ENCODE data around the gene ZNF664. TPM values are rescaled to one million over a fixed set of nuclear protein-coding genes. Genes with fewer than 3 reads are reported as not detected.

ZNF664 gene
- total RNA-seq, 4 donors from 2014 or later, result 53.7 to 78.0 (median 73.3) TPM

DNA sequence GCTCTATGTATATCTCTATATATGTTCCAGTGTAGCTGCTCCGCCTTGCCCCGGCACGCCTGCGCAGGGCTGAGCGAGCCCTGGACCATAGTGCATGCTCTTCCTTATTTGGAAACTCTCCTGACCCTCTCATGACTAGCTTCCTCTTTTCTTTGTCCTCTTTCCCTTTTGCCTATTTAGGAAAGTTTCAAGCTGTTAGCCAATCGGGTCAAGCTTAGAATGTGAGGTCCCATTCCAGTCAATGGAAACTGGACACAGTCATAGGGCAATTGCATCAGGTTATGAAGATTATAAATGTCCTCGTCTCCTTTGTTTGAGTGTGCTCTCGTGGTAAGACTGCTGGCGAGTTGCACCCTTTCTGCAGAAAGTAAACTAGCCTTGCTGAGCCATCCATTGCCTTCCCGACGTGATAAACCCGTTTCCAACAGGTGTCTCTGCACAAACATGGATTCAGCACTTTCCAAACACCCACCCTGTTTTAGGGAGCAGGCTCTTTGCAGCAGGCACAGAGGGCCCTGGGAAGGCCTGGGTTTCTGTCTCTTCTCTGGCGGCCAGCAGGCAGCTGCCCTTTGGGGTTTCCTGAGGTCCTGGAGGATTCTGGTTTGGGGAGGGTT, 31.3 kb upstream of the ZNF664 start:
- no peak for DNase-seq (ENCODE audit: low spot score in 2 of 2)
- no peaks in the 10 kb centered on the region for H3K27me3 ChIP-seq
- H3K4me1 ChIP-seq, result peaks cover 0 to 25% (median 0%) of the 10 kb centered on the region in 4 donors
- WGBS, 2 donors, result 87 to 88% methylated on average over 13 of the region's 13 CpGs
- H3K27ac ChIP-seq, result no peak overlapping the region
- peaks cover 0 to 89% (median 4%) of the 10 kb centered on the region in 3 donors for H3K36me3 ChIP-seq
- no peak overlapping the region for H3K4me3 ChIP-seq
- TF ChIP-seq EP300 (IDR thresholded peaks at IDR 0.05), result no peak
- TF ChIP-seq, protein P1, sequence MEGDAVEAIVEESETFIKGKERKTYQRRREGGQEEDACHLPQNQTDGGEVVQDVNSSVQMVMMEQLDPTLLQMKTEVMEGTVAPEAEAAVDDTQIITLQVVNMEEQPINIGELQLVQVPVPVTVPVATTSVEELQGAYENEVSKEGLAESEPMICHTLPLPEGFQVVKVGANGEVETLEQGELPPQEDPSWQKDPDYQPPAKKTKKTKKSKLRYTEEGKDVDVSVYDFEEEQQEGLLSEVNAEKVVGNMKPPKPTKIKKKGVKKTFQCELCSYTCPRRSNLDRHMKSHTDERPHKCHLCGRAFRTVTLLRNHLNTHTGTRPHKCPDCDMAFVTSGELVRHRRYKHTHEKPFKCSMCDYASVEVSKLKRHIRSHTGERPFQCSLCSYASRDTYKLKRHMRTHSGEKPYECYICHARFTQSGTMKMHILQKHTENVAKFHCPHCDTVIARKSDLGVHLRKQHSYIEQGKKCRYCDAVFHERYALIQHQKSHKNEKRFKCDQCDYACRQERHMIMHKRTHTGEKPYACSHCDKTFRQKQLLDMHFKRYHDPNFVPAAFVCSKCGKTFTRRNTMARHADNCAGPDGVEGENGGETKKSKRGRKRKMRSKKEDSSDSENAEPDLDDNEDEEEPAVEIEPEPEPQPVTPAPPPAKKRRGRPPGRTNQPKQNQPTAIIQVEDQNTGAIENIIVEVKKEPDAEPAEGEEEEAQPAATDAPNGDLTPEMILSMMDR (IDR thresholded peaks at IDR 0.05), result no peak
- no peak for TF ChIP-seq POLR2A (IDR thresholded peaks at IDR 0.05)
- no peaks in the 10 kb centered on the region for H3K9me3 ChIP-seq

GRCh38 chr12:123942238-123942653, 30.8 kb upstream of the ZNF664 start:
- TF ChIP-seq EP300 (IDR thresholded peaks at IDR 0.05), result no peak
- TF ChIP-seq, protein P1 (IDR thresholded peaks at IDR 0.05), result no peak
- no peak for TF ChIP-seq POLR2A (IDR thresholded peaks at IDR 0.05)
- WGBS, 2 donors, result 64 to 71% methylated on average over 10 of the region's 10 CpGs
- H3K4me3 ChIP-seq, result no peak overlapping the region
- H3K27ac ChIP-seq, result no peak overlapping the region
- H3K36me3 ChIP-seq, result peaks cover 0 to 83% (median 4%) of the 10 kb centered on the region in 3 donors
- no peak for DNase-seq (ENCODE audit: low spot score in 2 of 2)
- no peaks in the 10 kb centered on the region for H3K27me3 ChIP-seq
- H3K4me1 ChIP-seq, result peaks cover 0 to 30% (median 0%) of the 10 kb centered on the region in 4 donors
- no peaks in the 10 kb centered on the region for H3K9me3 ChIP-seq

GRCh38 chr12:123942911-123943648, 29.9 kb upstream of the ZNF664 start:
- H3K27me3 ChIP-seq, result no peaks in the 10 kb centered on the region
- peaks cover 0 to 34% (median 0%) of the 10 kb centered on the region in 4 donors for H3K4me1 ChIP-seq
- TF ChIP-seq, protein P1 (IDR thresholded peaks at IDR 0.05), result no peak
- TF ChIP-seq EP300 (IDR thresholded peaks at IDR 0.05) (no peak), POLR2A (IDR thresholded peaks at IDR 0.05) (no peak)
- H3K4me3 ChIP-seq, result no peak overlapping the region
- peaks cover 0 to 75% (median 4%) of the 10 kb centered on the region in 3 donors for H3K36me3 ChIP-seq
- 73 to 84% methylated on average over 13 to 16 of the region's 16 CpGs for WGBS, 2 donors
- no peak for DNase-seq (ENCODE audit: low spot score in 2 of 2)
- H3K9me3 ChIP-seq, result no peaks in the 10 kb centered on the region
- H3K27ac ChIP-seq, result no peak overlapping the region

DNA sequence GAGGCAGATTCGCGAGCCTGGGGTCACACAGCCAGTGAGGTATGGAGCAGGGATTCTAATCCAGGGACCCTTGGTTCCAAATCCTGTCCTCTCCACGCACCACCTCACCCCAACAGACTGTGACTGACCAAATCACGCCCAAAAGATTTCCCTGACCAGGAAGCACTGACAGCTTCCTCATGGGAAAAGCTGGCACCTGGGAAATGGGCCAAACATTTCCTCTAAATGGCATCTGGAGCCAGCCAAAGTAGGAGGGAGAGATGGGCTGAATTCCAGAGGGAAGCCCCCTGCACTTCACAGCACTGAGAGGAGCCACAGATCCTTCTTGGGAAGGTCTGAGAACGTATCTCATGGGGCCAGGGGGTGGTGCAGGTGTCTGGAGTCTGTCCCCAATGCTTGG, 29.2 kb upstream of the ZNF664 start:
- peaks cover 0 to 69% (median 4%) of the 10 kb centered on the region in 3 donors for H3K36me3 ChIP-seq
- H3K27me3 ChIP-seq, result no peaks in the 10 kb centered on the region
- no peak overlapping the region for H3K27ac ChIP-seq
- WGBS, 2 donors, result 82 to 91% methylated on average over 5 of the region's 5 CpGs
- no peak overlapping the region for H3K4me3 ChIP-seq
- H3K4me1 ChIP-seq, result peaks cover 0 to 41% (median 0%) of the 10 kb centered on the region in 4 donors
- H3K9me3 ChIP-seq, result no peaks in the 10 kb centered on the region
- TF ChIP-seq POLR2A (IDR thresholded peaks at IDR 0.05) (no peak), EP300 (IDR thresholded peaks at IDR 0.05) (no peak)
- TF ChIP-seq, protein P1 (IDR thresholded peaks at IDR 0.05), result no peak
- no peak for DNase-seq (ENCODE audit: low spot score in 2 of 2)

- no peak for TF ChIP-seq EP300 (IDR thresholded peaks at IDR 0.05)
- TF ChIP-seq, protein P1 (IDR thresholded peaks at IDR 0.05), result no peak
- TF ChIP-seq POLR2A (IDR thresholded peaks at IDR 0.05), result no peak
- peaks cover 0 to 60% (median 4%) of the 10 kb centered on the region in 3 donors for H3K36me3 ChIP-seq
- WGBS, 2 donors, result 68 to 78% methylated on average over 10 of the region's 10 CpGs
Observed at GRCh38 chr12:123944696-123945095, 28.3 kb upstream of the ZNF664 start.

More at GRCh38 chr12:123944696-123945095, 28.3 kb upstream of the ZNF664 start:
- Histone ChIP-seq H3K27ac (no peak overlapping the region), H3K27me3 (no peaks in the 10 kb centered on the region), H3K4me3 (no peak overlapping the region), H3K9me3 (no peaks in the 10 kb centered on the region), H3K4me1 (peaks cover 0 to 49% (median 0%) of the 10 kb centered on the region in 4 donors)
- DNase-seq (ENCODE audit: low spot score in 2 of 2), result no peak

All from tibial nerve (tissue), 4 donors.